GM19240 (cell line): ENCODE measurements around the gene CHCHD4.
A peak's percentile ranks its signal among the peaks of the same experiment; 100 is the strongest.

Source experiments
- DNase-seq: peaks from one replicate; pipeline ENCODE4 v3.0.0; 2011; ENCODE audit warnings: low spot score; ENCODE audit not compliant: insufficient read length

CHCHD4 gene

DNA sequence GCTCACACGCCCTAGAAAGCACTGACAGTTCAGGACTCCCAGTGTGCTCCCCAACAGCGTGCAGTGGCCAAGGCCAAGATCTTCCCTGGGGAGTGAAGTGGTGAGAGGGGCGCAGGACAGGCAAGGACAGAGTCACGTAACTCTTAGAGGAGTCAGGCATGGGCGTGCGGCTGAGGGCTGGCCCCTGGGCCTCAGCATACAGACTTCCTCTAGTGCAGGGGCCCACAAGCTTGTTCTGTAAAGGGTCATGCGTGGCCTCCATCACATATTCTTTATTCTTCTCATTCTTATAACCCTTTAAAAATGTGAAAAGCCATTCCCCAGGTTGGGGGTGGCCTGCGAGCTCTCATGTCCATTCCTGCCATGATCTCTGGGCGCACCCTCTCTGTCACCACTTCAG lies 25.4 kb upstream of the CHCHD4 start:
- DNase-seq: no peak

GRCh38 chr3:14148041-14148985 lies 23.6 kb upstream of the CHCHD4 start:
- DNase-seq: no peak

- DNase-seq: no peak
These were observed 22.9 kb upstream of the CHCHD4 start for GRCh38 chr3:14147617-14148016.

GRCh38 chr3:14147066-14147435 lies 22.4 kb upstream of the CHCHD4 start:
- no peak for DNase-seq

- no peak for DNase-seq
These were observed 21.9 kb upstream of the CHCHD4 start for GRCh38 chr3:14146381-14147065.

DNA sequence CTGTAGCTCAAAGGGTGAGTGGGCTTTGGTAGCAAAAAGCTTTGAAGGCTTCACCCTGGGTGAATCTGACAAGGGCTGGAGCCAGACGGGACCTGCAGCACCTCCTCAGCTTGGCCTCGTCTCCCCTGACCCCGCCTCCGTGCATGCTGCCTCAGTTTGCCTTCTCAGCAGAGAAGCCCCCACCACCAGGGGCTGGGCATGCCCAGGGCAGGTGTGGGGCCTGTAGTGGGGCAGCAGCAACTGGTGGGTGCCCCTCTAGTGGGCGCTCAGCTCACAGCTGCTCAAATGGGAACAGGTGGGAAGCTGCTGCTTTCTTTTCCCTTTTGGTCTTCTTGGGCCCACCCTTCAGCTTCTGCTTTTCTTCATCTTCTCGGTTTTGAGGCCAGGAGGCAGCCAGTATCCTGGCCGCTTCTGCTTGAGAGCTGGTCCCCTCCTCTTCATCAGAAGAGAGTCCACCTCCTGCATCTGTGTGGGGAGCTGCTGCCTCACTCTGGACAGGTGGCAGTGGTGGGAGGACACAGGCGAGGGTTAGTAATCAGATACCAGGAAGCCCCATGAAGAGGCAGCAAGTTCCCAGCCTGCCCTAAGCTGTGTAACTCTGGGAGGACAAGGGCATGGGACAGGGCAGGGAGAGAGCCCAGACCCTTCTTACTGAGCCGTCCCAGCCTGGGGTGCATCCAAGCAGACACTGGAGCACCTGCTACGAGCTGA lies 21.2 kb upstream of the CHCHD4 start:
- DNase-seq: no peak

DNA sequence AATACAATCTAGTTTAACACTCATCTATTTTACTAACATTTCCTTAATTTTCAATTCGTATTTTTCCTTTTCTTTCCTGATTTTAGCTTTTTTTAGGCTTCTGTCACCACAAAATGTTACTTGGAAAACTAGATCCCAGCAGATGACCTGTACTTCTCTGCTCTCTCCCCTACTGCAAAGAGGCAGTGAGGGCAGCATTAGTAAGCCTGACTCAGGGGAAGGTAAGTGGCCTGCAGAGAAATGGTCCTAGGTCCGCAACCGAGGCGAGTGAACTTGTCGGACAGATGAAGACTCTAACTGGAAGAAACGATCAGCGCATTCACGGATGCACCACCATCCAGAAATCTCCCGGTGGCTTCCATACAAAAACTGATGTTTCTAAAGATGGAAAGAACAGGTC lies 20.6 kb upstream of the CHCHD4 start:
- no peak for DNase-seq

DNA sequence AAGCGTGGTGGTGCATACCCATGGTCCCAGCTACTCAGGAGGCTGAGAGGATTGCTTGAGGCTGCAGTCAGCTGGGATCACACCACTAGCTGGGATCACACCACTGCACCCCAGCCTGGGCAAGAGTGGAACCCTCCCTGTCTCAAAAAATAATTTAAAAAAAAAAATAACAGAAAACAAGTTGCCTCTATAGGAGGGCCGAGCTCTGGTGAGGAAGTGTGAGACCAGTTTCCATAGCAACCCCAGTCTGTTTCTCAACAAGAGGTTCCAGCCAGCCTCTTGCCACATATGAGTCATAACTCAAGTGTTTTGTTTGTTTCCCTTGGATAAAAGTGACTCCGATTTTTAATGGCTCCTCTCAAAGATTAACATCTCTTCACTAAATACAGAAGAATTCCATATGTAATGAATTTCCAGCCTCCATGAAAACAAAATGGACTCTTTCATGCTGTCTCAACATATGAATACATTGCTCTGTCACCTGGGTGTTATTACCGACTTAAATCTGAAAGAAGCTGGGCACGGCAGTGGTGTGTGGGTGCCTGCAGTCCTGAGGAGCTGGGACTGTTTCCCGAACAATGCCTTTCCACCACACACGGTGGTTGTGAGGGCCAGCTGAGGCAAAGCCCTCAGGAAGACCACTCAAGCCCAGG lies 19.9 kb upstream of the CHCHD4 start:
- peak; percentile 91 for DNase-seq

DNA sequence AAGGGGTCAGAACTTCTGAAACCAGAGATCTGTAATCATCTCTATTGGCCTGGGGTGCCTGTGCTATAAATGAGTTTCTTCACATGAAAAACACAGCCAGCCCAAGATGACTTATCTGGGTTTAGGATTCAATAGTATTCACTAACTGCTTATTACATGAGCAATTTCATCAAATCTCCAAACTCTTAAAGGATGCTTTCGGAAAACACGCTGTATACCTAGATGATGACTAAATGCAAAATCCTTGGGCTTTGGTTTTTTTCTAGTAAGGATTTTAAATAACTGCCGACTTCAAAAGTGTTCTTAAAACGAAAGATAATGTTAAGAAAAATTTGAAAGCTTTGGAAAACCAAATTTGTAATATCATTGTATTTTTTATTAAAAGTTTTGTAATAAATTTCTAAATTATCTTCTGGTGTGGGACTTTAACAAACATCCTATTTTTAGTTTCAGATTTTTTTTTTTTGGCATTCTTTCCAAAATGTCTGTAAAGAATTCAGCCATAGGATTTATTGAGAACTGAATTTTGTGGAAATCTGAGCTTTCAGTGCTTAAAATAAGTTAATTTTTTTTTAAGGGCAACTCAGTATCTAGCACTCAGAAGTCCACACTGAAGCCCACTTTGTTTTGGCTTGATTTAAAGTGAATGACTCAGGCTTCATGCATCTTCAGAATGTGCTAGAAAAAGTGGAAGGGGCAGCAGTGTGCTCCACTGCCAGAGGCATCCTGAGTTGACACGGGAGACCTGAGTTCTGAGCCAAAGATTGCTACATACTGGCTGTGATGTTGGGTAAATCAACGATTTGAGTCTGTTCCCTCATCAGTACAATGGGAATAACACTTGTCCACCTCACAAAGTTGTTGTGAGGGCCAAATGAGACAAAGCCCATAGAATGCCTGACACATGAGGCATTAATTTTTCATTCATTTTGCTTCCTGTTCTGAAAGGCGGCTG lies 18.9 kb upstream of the CHCHD4 start:
- no peak for DNase-seq

DNA sequence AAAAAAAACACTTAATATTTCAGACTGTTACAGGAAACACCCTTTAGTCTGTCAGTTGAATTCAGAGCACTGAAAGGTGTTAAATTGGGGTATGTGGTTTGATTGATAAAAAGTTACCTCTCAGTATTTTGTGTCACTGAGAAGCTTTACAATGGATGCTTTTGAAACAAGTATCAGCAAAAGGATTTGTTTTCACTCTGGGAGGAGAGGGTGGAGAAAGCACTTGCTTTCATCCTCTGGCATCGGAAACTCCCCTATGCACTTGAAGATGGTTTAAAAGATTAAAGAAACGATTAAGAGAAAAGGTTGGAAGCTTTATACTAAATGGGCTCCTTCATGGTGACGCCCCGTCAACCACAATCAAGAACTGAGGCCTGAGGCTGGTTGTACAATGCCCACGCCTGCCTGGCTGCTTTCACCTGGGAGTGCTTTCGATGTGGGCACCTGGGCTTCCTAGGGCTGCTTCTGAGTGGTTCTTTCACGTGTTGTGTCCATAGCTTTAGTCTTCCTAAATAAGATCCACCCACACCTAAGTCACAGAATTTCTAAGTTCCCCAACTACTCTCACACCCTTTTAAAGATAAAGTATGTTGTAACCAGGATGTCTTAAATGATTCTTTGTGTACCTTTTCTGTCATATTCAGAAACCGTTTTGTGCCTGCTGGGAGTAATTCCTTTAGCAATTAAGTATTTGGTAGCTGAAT lies 18.0 kb upstream of the CHCHD4 start:
- no peak for DNase-seq

DNA sequence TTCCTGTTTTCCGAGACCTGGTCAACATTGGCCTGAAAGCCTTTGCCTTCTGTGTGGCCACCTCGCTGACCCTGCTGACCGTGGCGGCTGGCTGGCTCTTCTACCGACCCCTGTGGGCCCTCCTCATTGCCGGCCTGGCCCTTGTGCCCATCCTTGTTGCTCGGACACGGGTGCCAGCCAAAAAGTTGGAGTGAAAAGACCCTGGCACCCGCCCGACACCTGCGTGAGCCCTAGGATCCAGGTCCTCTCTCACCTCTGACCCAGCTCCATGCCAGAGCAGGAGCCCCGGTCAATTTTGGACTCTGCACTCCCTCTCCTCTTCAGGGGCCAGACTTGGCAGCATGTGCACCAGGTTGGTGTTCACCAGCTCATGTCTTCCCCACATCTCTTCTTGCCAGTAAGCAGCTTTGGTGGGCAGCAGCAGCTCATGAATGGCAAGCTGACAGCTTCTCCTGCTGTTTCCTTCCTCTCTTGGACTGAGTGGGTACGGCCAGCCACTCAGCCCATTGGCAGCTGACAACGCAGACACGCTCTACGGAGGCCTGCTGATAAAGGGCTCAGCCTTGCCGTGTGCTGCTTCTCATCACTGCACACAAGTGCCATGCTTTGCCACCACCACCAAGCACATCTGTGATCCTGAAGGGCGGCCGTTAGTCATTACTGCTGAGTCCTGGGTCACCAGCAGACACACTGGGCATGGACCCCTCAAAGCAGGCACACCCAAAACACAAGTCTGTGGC lies 17.1 kb upstream of the CHCHD4 start:
- no peak for DNase-seq

DNA sequence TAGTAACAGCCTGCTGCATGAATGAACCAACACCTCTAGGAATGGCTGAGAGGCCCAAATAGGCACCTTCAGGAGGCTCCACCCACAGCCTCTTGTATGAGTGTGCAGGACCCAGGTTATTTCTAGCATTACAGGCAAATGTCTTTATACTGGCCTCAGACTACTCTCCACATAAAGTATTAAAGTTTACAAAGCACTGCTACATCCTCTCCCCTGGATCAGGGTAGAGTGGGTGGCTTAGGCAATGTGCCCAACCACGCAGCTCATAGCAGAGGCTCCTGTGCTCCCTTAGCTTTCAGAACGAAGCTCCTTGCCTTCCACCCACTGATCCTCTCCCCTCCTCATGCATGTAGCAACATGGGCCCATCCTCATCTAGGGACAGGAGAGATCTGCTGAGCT lies 16.5 kb upstream of the CHCHD4 start:
- no peak for DNase-seq

DNA sequence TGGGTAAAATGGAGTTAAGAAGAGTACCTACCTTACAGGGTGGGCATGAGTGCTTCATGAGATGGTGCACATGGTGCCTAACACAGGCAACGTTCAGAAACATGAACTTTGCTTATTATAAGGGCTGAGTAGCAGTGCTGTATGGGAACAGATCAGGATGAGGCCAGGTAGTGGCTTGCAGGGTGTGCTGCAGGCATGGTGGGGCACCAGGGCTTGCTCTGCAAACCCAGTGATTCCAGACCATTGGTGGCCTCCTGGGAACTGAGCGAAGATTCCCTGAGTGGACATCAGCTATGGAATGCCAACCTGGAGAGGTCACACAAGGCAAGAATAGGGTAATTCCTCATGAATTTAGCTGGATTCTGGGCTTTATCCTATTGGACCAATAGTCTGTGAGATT lies 16.0 kb upstream of the CHCHD4 start:
- no peak for DNase-seq

GRCh38 chr3:14139771-14140170 lies 15.1 kb upstream of the CHCHD4 start:
- DNase-seq: no peak

GRCh38 chr3:14138878-14139655 lies 14.4 kb upstream of the CHCHD4 start:
- DNase-seq: no peak

DNA sequence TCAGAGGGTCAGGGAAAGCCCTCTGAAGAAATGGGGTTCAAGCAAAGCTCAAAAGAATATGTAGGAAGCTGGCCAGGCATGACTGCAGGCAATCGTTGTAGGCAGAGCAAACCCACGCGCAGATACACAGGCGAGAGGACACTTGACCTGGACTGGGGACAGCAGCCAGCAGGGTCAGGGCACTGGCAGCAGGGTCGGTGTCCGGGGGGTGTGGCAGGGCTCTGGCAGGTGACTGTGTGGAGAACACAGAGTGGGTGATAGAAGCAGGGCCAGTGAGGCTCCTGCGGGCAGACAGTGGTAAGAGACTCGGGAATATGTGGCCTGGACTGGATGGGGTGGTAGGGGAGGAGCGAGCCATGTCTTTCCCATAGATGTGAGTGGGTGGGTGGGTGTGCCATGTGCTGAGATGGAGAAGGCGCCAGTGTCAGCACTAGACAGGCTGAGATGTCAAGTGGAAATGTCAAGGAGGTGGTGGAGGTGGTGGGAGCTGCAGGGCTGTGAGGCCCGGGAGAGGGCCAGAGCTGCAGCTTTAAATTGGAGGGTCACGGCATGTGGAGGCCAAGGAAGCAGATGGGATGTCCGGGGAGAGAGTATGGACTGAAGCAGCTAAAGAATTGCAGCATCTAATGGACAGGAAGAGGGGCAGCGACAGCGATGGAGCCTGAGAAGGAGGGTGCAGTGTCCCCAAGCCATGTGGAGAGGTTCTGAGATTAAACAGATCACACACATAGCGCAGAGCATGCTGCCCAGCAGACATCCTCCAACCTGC lies 13.6 kb upstream of the CHCHD4 start:
- DNase-seq: no peak

DNA sequence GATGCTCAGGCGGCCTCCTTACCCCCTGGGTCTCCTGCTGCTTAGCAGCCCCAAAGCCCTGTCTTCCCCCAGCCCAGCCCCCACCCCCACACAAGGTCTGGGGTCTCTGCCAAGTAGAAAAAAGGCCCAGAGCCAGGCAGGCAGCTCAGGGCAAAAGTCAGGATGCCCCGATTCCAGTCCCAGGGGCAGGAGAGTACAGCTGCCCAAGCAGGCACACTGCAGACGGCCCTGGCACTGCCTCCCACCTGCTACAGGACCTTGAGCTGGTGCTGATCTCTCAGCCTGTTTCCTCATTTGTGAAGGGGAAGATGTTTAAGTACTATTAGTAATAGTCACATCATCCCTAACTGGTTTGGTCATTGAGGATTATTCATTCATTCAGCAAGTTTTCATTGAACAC lies 12.8 kb upstream of the CHCHD4 start:
- no peak for DNase-seq

DNA sequence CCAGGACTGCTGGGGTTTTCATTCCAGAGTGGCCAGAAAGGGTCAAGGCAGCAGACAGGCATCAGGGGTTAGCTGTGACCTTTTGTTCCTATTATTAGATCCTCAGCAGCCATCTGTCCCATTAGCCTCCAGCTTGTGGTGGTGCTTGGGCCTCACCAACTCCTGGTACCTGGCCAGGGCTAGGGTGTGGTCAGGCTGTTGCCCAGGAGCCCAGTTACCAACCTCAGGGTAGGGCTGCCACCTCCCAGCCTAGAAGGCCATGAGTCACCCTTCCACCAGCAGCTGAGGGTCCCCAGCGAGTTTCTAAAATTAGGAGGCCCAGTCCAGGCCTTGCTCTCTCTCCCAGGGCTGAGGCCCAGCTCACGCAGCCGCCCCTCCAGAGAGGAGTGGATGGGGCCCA lies 12.3 kb upstream of the CHCHD4 start:
- no peak for DNase-seq
